ES-I3 (cell line): ENCODE results near the gene BIRC3.

ENCODE experiments used
- H3K36me3 ChIP-seq: 2 replicates; pipeline ENCODE4 v1.6.1; 2013; ENCODE audit warnings: mild to moderate bottlenecking, low read length, control low read depth, moderate library complexity; ENCODE audit not compliant: insufficient read depth
- H3K4me1 ChIP-seq: 2 replicates; pipeline ENCODE4 v1.6.1; 2013; ENCODE audit warnings: mild to moderate bottlenecking, control low read depth, low read length; ENCODE audit not compliant: insufficient read depth
- H3K9ac ChIP-seq: 2 replicates; pipeline ENCODE4 v1.6.1; 2013; ENCODE audit warnings: low read depth, mild to moderate bottlenecking, low read length, moderate library complexity
- H3K9me3 ChIP-seq: 2 replicates; pipeline ENCODE4 v1.6.1; 2013; ENCODE audit warnings: mild to moderate bottlenecking, low read length, moderate library complexity; ENCODE audit not compliant: control insufficient read depth, insufficient read depth

BIRC3 gene

DNA sequence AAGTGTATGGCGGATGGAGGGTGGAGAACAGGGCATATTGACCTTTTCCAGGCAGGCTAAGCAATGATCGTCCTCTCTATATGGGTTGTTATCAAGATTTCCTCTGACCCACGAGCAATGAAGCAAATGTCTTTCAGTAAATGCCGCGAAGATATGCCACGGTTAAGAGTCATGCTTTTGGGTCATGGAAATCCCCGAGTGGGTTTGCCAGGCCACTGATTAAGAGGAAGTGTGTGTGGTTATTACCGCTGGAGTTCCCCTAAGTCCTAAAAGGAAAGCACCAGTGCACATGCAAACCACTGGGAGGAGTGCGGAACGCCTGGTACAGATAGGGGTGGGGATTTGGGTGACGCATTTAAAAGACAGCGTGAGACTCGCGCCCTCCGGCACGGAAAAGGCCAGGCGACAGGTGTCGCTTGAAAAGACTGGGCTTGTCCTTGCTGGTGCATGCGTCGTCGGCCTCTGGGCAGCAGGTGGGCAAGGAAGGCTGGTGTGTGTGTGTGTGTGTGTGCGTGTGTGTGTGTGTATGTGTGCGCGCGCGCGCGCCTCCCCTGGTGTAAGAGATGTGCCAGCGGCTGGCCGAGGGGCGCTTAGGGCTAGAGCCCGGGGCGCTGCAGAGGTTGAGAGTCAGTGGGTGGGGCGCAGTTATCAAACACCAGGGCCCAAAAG, at the start of gene BIRC3:
BIRC3 (plus strand) TSS at position 386 of the 669 bp plus-strand sequence. CDS start 7,026 bp downstream, outside the sequence.
- Histone ChIP-seq H3K4me1 (peaks cover 3% of the 10 kb centered on the region; the same call in 1 of the 2 replicates), H3K9me3 (no peaks in the 10 kb centered on the region), H3K9ac (peak within 1 kb of the TSS; percentile 61), H3K36me3 (no peaks in the 10 kb centered on the region)

DNA sequence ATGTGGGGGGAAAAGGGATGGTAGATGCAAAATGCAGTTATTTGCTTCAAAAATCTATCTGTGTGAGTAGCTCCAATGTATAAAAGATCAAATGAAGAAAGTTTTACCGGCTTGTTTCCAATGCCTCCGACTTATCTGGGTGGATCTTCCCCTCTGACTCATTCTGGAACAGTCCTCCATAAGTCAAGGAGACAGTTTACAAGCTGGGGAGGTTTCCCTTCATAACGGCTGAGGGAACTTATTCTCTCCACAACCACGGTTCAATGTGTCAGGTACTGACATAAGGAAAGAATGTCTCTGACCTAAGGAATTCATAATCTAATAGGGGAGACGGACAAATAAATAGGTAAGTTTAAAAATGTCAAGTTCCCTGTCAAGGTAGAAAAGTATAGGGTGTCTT, 49.7 kb upstream of the BIRC3 start:
- no peaks in the 10 kb centered on the region for H3K36me3 ChIP-seq
- H3K9ac ChIP-seq: peak overlapping the region; percentile 71; the same call in 1 of the 2 replicates

DNA sequence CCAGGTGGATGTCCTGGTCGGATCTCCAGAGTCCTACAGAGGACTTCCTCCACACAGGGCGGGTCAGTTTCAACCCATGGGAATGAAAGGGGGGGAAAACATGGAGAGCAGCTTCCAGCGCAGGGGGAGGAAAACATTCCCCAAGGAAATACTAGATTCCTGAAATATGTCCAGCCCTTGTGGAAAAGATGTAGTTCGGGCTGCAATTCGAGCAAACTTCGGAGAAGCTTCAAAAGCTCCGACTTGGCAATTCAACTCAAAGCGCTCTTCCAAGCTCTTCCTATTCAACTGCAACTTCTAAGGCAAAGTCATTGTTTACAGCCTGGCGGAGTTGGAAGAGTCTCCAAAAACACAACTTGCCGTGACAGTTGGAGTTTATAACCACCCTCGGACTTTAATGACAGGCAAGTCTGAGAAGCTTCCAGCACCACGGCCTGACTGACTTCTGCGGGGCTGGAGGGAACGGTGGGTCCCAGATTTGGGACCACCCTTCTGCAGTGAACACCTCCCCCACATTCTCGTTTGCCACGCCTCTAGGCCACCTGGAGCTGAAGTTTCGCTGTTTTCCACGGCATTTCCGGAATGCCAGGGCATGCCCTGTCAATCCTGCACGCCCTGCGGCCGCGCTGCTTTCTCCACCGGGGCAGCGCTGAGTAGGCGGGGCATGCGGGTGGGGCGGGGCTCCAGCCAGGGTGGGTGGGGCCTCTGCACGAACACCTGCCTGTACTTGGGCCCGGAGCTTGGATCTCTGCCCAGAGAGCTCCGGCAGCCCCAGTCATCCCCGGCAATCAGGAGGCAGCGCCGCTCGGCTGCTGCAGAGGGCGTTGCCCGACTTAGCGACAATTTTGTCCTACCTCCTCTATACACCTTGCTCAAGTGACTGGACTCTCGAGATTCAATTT, 49.0 kb upstream of the BIRC3 start:
- peak overlapping the region; percentile 71; the same call in 1 of the 2 replicates for H3K9ac ChIP-seq
- H3K4me1 ChIP-seq: peaks cover 10% of the 10 kb centered on the region; the same call in 1 of the 2 replicates
- H3K36me3 ChIP-seq: no peaks in the 10 kb centered on the region
- no peaks in the 10 kb centered on the region for H3K9me3 ChIP-seq

More for the DNA sequence above, 49.7 kb upstream of the BIRC3 start:
- Histone ChIP-seq H3K9me3 (no peaks in the 10 kb centered on the region), H3K4me1 (peaks cover 10% of the 10 kb centered on the region; the same call in 1 of the 2 replicates)

DNA sequence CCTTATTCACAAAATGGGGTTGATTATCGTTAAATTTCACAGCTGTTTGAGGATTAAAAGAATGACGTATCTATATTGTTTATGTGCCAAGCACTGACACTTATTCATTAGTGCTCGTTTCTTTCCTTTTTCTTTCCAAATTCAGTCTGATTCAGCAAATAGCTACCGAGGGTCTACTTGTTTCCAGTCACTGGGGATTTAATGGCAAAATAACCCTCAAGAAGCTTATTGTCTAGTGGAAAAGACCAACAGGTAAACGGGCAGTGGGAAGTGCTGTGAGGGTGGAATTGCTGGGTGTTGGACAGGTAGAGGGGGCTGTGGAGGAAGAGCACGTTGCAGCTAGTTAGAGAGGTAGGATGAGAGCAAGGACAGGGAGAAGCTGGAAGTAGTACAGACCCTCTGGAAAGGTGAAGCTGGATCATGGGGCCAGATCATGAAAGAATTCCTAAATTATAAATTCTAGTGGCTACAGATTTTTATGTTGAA, 48.3 kb upstream of the BIRC3 start:
- H3K9ac ChIP-seq: peak overlapping the region; percentile 47; the same call in 1 of the 2 replicates
- peaks cover 10% of the 10 kb centered on the region; the same call in 1 of the 2 replicates for H3K4me1 ChIP-seq
- H3K36me3 ChIP-seq: no peaks in the 10 kb centered on the region
- no peaks in the 10 kb centered on the region for H3K9me3 ChIP-seq

DNA sequence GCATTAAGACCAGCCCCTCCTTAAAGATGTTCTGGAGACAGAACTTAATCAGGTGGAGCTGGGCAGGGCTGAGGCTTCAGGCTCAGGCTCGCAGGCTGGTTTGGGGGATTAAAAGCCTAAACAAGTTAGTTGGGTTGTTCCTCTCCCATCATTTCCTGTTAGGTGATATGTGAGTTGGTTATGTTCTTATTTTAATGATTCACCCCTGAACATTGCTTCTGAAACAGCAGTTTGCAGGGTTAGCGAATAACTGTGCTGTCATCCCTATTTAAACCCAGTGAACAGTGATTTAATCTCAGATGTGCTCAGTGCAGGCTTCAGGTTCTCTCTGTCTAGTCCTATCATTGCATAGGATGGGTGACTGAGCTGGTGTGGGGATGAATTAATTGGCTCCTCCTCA, 47.4 kb upstream of the BIRC3 start:
- Histone ChIP-seq H3K9me3 (no peaks in the 10 kb centered on the region), H3K4me1 (peaks cover 10% of the 10 kb centered on the region; the same call in 1 of the 2 replicates), H3K9ac (no peak overlapping the region), H3K36me3 (no peaks in the 10 kb centered on the region)

DNA sequence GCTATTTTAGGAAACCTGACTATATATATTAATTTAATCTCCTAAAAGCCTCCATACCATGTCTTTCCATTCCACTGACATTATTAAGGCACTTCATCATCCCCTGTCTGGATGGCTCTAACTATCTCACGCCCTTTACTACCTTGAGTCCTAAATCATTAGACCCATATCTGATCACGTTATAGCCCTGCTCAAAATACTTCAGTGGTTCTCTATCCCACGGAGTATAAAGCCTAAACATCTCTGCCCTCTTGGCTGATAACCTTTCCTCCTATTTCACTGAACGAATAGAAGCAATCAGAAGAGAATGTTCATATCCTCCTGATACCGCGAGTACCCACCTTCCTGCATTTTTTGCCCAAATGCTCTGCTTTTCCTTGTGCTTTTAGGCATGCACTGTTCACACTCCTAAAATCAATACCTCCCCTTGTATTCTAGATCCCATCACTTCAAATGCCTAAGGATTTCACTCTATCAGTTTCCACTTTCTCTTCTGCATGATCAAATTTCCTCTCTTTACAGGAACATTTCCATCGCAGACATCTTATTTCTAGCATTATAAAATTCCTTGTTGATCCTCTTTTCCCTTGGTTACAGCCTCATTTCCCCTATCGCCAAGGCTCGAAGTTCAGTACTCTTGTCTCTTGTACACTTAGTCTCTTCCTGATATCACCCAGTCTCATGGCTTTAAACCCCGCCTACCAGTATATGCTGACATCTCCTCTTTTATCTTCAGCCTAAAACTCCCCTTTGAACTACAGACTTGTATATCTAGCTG, 45.0 kb upstream of the BIRC3 start:
- no peaks in the 10 kb centered on the region for H3K9me3 ChIP-seq
- H3K4me1 ChIP-seq: peaks cover 10% of the 10 kb centered on the region; the same call in 1 of the 2 replicates
- no peaks in the 10 kb centered on the region for H3K36me3 ChIP-seq
- H3K9ac ChIP-seq: no peak overlapping the region

DNA sequence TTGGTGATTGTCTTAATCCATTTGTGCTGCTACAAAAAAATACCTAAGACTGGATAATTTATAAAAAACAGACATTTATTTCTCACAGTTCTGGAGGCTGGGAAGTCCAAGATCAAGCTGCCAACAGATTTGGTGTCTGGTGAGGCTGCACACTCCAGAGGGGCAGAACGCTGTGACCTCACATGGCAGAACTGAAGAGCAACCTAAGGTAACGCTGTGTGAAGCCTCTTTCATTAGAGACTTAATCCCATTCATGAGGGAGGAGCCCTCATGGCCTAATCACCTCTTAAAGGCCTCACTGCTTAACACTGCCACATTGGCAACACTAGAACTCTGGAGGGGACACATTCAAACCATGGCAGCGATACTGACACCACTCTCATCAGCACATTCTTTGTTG, 42.7 kb upstream of the BIRC3 start:
- H3K9me3 ChIP-seq: no peaks in the 10 kb centered on the region
- H3K9ac ChIP-seq: no peak overlapping the region
- peaks cover 2% of the 10 kb centered on the region; the same call in 1 of the 2 replicates for H3K4me1 ChIP-seq
- H3K36me3 ChIP-seq: no peaks in the 10 kb centered on the region

DNA sequence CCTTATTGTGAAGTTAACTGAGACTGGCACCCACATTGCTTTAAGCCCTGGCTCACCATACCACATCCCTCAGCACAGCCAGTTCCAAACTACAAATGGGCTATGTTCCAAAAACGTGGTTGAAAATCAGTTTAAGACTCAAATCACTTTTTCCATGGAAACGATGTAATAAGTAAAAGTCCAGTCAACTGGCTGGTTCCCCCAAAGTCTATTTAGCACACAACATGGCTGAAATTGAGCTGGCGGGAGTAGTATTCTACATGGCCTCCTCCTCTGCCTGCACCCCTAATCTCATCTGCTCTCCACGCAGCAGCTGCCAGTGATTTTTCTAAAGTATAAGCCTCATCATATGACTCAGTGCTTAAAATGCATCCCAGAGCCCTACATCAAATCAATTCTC, 40.9 kb upstream of the BIRC3 start:
- Histone ChIP-seq H3K4me1 (peaks cover 11% of the 10 kb centered on the region), H3K36me3 (no peaks in the 10 kb centered on the region), H3K9me3 (no peaks in the 10 kb centered on the region), H3K9ac (no peak overlapping the region)

DNA sequence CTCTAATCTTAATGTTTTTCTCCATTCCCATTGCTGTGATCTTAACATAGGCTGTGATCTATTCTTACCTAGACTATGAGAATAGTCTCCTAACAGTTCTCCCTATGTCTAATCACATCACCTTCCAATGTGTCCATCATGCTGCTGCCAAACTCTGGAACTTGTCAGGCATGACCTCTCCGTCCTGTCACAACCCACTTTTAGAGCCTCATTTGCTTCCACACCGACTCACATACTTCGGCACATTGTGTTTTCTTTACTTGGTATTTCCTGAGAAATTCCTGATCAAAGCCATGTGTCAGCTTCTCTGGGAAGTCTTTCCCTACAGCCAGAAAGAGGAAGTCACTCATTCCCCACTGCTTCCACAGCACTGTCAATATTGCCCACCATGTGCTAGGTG, 40.5 kb upstream of the BIRC3 start:
- peaks cover 11% of the 10 kb centered on the region for H3K4me1 ChIP-seq
- H3K36me3 ChIP-seq: no peaks in the 10 kb centered on the region
- H3K9ac ChIP-seq: no peak overlapping the region
- no peaks in the 10 kb centered on the region for H3K9me3 ChIP-seq

DNA sequence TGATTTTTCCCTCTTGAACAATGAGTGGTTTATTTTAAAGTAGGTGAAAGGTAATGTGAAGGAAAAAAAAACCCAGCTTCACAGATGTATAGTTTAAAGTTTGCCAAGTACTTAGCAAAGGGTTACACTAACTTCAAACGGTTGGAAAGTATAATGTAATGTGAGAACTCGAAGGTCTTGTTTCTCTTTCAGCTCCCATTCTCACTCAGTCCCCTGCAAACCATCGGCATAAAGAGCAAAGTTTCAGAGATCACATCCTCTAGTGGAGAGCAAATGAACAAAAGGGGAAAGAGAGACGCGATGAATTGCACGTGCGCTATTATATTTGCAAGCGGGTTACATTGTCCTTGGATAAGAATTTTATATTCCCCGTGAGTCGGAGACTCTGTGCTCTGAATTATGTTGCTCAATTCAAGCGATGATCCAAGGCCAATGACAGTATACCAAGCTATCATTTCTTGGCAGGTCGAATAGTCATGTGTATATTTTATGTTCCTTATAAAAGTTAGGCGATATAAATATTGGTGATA, 37.6 kb upstream of the BIRC3 start:
- H3K36me3 ChIP-seq: no peaks in the 10 kb centered on the region
- H3K9ac ChIP-seq: peak overlapping the region; percentile 13; the same call in 1 of the 2 replicates
- H3K9me3 ChIP-seq: no peaks in the 10 kb centered on the region
- peaks cover 11% of the 10 kb centered on the region for H3K4me1 ChIP-seq

DNA sequence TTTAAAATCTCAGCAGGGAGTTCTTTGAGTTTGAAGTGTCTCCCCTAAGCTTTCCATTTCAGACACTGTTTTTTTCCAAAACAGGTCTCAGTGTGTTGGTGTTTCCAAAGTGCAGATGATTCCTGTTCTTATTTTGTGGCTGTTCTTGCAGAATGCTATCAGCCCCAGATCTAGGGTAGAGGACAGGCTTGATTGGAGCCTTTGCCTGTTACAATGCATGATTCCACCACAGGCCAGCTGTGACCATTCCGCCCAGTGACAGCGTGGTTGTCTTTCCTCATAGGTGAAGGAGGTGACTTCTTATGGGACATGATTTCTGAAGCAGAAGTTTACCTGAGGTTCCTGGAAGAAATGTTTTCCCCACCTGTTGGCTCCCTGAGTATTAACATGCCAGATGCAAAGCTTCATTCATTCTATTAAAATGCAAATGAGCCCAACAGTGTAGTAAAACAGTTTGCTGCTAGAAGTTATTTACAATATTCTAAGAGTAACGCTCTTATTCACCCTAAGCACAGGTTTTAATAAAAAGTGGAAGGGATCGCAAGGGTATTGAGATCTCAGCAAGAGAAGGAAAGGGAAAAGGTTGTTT, 36.9 kb upstream of the BIRC3 start:
- no peaks in the 10 kb centered on the region for H3K9me3 ChIP-seq
- H3K4me1 ChIP-seq: peaks cover 11% of the 10 kb centered on the region
- no peaks in the 10 kb centered on the region for H3K36me3 ChIP-seq
- 0 out of 2 replicates have a peak overlapping the region, but pooled peaks have one; percentile 9 for H3K9ac ChIP-seq

DNA sequence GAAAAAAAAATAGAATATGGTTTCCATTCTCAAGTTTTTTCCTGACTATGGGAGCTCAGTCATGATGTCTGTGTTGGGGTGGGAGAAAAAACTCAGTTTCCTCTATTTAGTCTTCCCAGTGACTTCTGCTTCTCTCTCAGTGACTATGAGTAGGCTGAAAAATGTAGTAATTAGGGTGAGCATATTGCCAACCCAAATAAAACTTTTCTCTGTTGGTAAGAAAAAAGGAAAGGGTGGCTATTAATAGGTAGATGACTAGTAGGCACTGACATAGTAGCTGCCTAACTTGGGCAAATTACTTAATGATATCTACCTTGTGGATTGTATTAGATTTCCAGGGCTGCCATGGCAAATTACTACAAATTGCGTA, 34.2 kb upstream of the BIRC3 start:
- no peak overlapping the region for H3K9ac ChIP-seq
- H3K9me3 ChIP-seq: no peaks in the 10 kb centered on the region
- no peaks in the 10 kb centered on the region for H3K36me3 ChIP-seq
- H3K4me1 ChIP-seq: peaks cover 11% of the 10 kb centered on the region

DNA sequence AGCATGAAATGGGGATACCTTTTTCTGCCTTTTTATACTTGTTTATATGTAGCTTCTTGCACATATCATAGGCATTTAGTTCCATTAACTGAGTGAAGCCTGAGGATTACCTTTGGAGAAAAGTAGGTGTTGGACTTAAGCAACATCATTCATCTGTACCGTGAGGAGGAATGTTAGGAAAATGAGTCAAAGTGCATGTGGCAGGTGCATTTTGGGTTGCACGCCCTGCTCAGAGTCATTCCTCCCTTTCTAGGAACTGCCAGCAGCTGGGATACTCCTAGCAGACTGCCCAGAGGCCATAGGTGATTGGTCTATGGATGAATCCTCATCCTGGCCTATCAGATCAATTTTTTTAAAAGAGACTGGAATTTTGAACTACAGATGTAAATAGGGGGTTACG, 33.3 kb upstream of the BIRC3 start:
- H3K9me3 ChIP-seq: no peaks in the 10 kb centered on the region
- H3K36me3 ChIP-seq: no peaks in the 10 kb centered on the region
- H3K9ac ChIP-seq: no peak overlapping the region
- H3K4me1 ChIP-seq: peaks cover 11% of the 10 kb centered on the region
